ENCODE results near the gene ARHGEF16. TPM values are rescaled to one million over a fixed set of nuclear protein-coding genes. Genes with fewer than 3 reads are reported as not detected.

The ARHGEF16 gene
- total RNA-seq, 1 donor from 2014 or later, result 1.3 TPM

- H3K4me3 Mint-ChIP-seq, result no peak overlapping the region
- H3K4me1 Mint-ChIP-seq, result peaks cover 19% of the 10 kb centered on the region
- Histone ChIP-seq H3K4me2 (no peak overlapping the region), H3K9ac (no peak overlapping the region), H3K4me3 (no peak overlapping the region), H2AFZ (replicated peaks) (no peak overlapping the region), H3K4me1 (peaks cover 6% of the 10 kb centered on the region), H3F3A (ENCODE audit: low read depth) (peaks cover 5% of the 10 kb centered on the region), H3K36me3 (no peaks in the 10 kb centered on the region), H3K27me3 (no peaks in the 10 kb centered on the region), H3K9me3 (ENCODE audit: low read depth) (no peaks in the 10 kb centered on the region), H3K27ac (no peak overlapping the region), H3K79me2 (ENCODE audit: low read depth) (no peaks in the 10 kb centered on the region), H4K20me1 (ENCODE audit: low read depth) (no peaks in the 10 kb centered on the region)
- peaks cover 13% of the 10 kb centered on the region for H3K27me3 Mint-ChIP-seq (ENCODE audit: insufficient read depth, low read depth)
- H3K27ac Mint-ChIP-seq, result peak overlapping the region; percentile 74
- TF ChIP-seq EZH2phosphoT487 (IDR thresholded peaks at IDR 0.05), result no peak
- TF ChIP-seq EZH2 (IDR thresholded peaks at IDR 0.05), result no peak
- no peak for TF ChIP-seq CTCF (IDR thresholded peaks at IDR 0.05)
- H3K36me3 Mint-ChIP-seq, result no peaks in the 10 kb centered on the region
- no peak for DNase-seq (ENCODE audit: low spot score)
- peaks cover 4% of the 10 kb centered on the region for H3K9me3 Mint-ChIP-seq
These were observed 12.1 kb downstream of the ARHGEF16 start for GRCh38 chr1:3466366-3467075.

GRCh38 chr1:3467096-3468036 is 12.9 kb downstream of the ARHGEF16 start:
- peaks cover 26% of the 10 kb centered on the region for H3K4me1 Mint-ChIP-seq
- no peaks in the 10 kb centered on the region for H3K79me2 ChIP-seq (ENCODE audit: low read depth)
- H3K27me3 Mint-ChIP-seq (ENCODE audit: insufficient read depth, low read depth), result peaks cover 11% of the 10 kb centered on the region
- H3F3A ChIP-seq (ENCODE audit: low read depth), result peaks cover 13% of the 10 kb centered on the region
- H3K4me3 Mint-ChIP-seq, result no peak overlapping the region
- no peak overlapping the region for H3K27ac Mint-ChIP-seq
- H3K9ac ChIP-seq, result no peak overlapping the region
- peaks cover 14% of the 10 kb centered on the region for H3K4me1 ChIP-seq
- H3K4me2 ChIP-seq, result no peak overlapping the region
- no peak for TF ChIP-seq EZH2phosphoT487 (IDR thresholded peaks at IDR 0.05)
- TF ChIP-seq CTCF (IDR thresholded peaks at IDR 0.05), result no peak
- TF ChIP-seq EZH2 (IDR thresholded peaks at IDR 0.05), result no peak
- no peak overlapping the region for H2AFZ ChIP-seq (replicated peaks)
- no peak overlapping the region for H3K4me3 ChIP-seq
- no peaks in the 10 kb centered on the region for H3K27me3 ChIP-seq
- H3K36me3 Mint-ChIP-seq, result no peaks in the 10 kb centered on the region
- no peak overlapping the region for H3K27ac ChIP-seq
- no peaks in the 10 kb centered on the region for H3K9me3 ChIP-seq (ENCODE audit: low read depth)
- no peaks in the 10 kb centered on the region for H3K36me3 ChIP-seq
- H3K9me3 Mint-ChIP-seq, result peaks cover 4% of the 10 kb centered on the region
- no peak for DNase-seq (ENCODE audit: low spot score)
- no peaks in the 10 kb centered on the region for H4K20me1 ChIP-seq (ENCODE audit: low read depth)

- no peaks in the 10 kb centered on the region for H3K9me3 ChIP-seq (ENCODE audit: low read depth)
- H3K27me3 ChIP-seq, result no peaks in the 10 kb centered on the region
- H3K27ac ChIP-seq, result no peak overlapping the region
- Mint-ChIP-seq H3K4me1 (peaks cover 34% of the 10 kb centered on the region), H3K27ac (peak overlapping the region; percentile 92), H3K4me3 (no peak overlapping the region), H3K27me3 (ENCODE audit: insufficient read depth, low read depth) (peaks cover 12% of the 10 kb centered on the region), H3K9me3 (peaks cover 4% of the 10 kb centered on the region), H3K36me3 (no peaks in the 10 kb centered on the region)
- H3K4me3 ChIP-seq, result no peak overlapping the region
- no peak overlapping the region for H2AFZ ChIP-seq (replicated peaks)
- H3K79me2 ChIP-seq (ENCODE audit: low read depth), result no peaks in the 10 kb centered on the region
- H4K20me1 ChIP-seq (ENCODE audit: low read depth), result no peaks in the 10 kb centered on the region
- DNase-seq (ENCODE audit: low spot score), result no peak
- H3K4me1 ChIP-seq, result peaks cover 14% of the 10 kb centered on the region
- no peaks in the 10 kb centered on the region for H3K36me3 ChIP-seq
- H3F3A ChIP-seq (ENCODE audit: low read depth), result peaks cover 14% of the 10 kb centered on the region
- no peak overlapping the region for H3K4me2 ChIP-seq
- no peak for TF ChIP-seq EZH2 (IDR thresholded peaks at IDR 0.05)
- no peak for TF ChIP-seq CTCF (IDR thresholded peaks at IDR 0.05)
- no peak for TF ChIP-seq EZH2phosphoT487 (IDR thresholded peaks at IDR 0.05)
- H3K9ac ChIP-seq, result no peak overlapping the region
These were observed 14.0 kb downstream of the ARHGEF16 start for GRCh38 chr1:3468236-3469103.
